ENCODE results near the gene FDXR.
A peak's percentile ranks its signal among the peaks of the same experiment; 100 is the strongest.

The FDXR gene

GRCh38 chr17:74866198-74866835 lies 6.5 kb downstream of the FDXR start:
- no peak overlapping the region for H3K9ac ChIP-seq (ENCODE audit: low read length)
- no peaks in the 10 kb centered on the region for H3K9me2 ChIP-seq (replicated peaks; ENCODE audit: insufficient read depth, low read length)
- no peaks in the 10 kb centered on the region for H3K4me1 ChIP-seq (ENCODE audit: low read length)

GRCh38 chr17:74865504-74866197 lies 7.1 kb downstream of the FDXR start:
- H3K4me2 ChIP-seq (ENCODE audit: low read depth, low read length), result no peak overlapping the region
- no peak overlapping the region for H3K27ac ChIP-seq (ENCODE audit: low read length)

More at GRCh38 chr17:74866198-74866835, 6.5 kb downstream of the FDXR start:
- H2AFZ ChIP-seq (ENCODE audit: low read length), result no peak overlapping the region
- H4K20me1 ChIP-seq (ENCODE audit: insufficient read depth, low read length), result no peaks in the 10 kb centered on the region
- H3K27me3 ChIP-seq (replicated peaks; ENCODE audit: insufficient read depth, low read length), result peaks cover 5% of the 10 kb centered on the region
- no peak for DNase-seq
- no peaks in the 10 kb centered on the region for H3K36me3 ChIP-seq (replicated peaks; ENCODE audit: insufficient read depth, low read length)
- no peak overlapping the region for H3K27ac ChIP-seq (ENCODE audit: low read length)
- H3K79me2 ChIP-seq (ENCODE audit: low read length), result no peaks in the 10 kb centered on the region
- no peak overlapping the region for H3K4me2 ChIP-seq (ENCODE audit: low read depth, low read length)
- H3K4me3 ChIP-seq (ENCODE audit: low read length), result no peak overlapping the region
- no peak for TF ChIP-seq CTCF (IDR thresholded peaks at IDR 0.05; ENCODE audit: low read length)
- TF ChIP-seq EZH2 (optimal IDR thresholded peaks at IDR 0.05; ENCODE audit: low read depth, low read length), result no peak
- no peak for TF ChIP-seq EZH2phosphoT487 (IDR thresholded peaks at IDR 0.05; ENCODE audit: low read length)
- no peaks in the 10 kb centered on the region for H3F3A ChIP-seq (ENCODE audit: insufficient read depth, low read length)
- H3K9me3 ChIP-seq (replicated peaks; ENCODE audit: insufficient read depth, low read length), result no peaks in the 10 kb centered on the region

GRCh38 chr17:74864866-74865395 lies 7.9 kb downstream of the FDXR start:
- no peak overlapping the region for H3K4me3 ChIP-seq (ENCODE audit: low read length)
- no peak overlapping the region for H3K4me2 ChIP-seq (ENCODE audit: low read depth, low read length)
- H3K9ac ChIP-seq (ENCODE audit: low read length), result no peak overlapping the region
- H3K79me2 ChIP-seq (ENCODE audit: low read length), result no peaks in the 10 kb centered on the region
- H3K9me2 ChIP-seq (replicated peaks; ENCODE audit: insufficient read depth, low read length), result no peaks in the 10 kb centered on the region
- H4K20me1 ChIP-seq (ENCODE audit: insufficient read depth, low read length), result no peaks in the 10 kb centered on the region
- H3K9me3 ChIP-seq (replicated peaks; ENCODE audit: insufficient read depth, low read length), result no peaks in the 10 kb centered on the region
- H2AFZ ChIP-seq (ENCODE audit: low read length), result 0 out of 2 replicates have a peak overlapping the region, but pooled peaks have one; percentile 40
- no peaks in the 10 kb centered on the region for H3F3A ChIP-seq (ENCODE audit: insufficient read depth, low read length)
- peaks cover 19% of the 10 kb centered on the region for H3K27me3 ChIP-seq (replicated peaks; ENCODE audit: insufficient read depth, low read length)
- no peaks in the 10 kb centered on the region for H3K36me3 ChIP-seq (replicated peaks; ENCODE audit: insufficient read depth, low read length)
- peak; percentile 62 for DNase-seq
- no peak overlapping the region for H3K27ac ChIP-seq (ENCODE audit: low read length)
- no peaks in the 10 kb centered on the region for H3K4me1 ChIP-seq (ENCODE audit: low read length)
- TF ChIP-seq CTCF (IDR thresholded peaks at IDR 0.05; ENCODE audit: low read length) (peak; percentile 96), EZH2 (optimal IDR thresholded peaks at IDR 0.05; ENCODE audit: low read depth, low read length) (no peak)

More at GRCh38 chr17:74865504-74866197, 7.1 kb downstream of the FDXR start:
- Histone ChIP-seq H3K9ac (ENCODE audit: low read length) (no peak overlapping the region), H3K27me3 (replicated peaks; ENCODE audit: insufficient read depth, low read length) (peaks cover 11% of the 10 kb centered on the region), H3K36me3 (replicated peaks; ENCODE audit: insufficient read depth, low read length) (no peaks in the 10 kb centered on the region), H4K20me1 (ENCODE audit: insufficient read depth, low read length) (no peaks in the 10 kb centered on the region), H3F3A (ENCODE audit: insufficient read depth, low read length) (no peaks in the 10 kb centered on the region), H3K79me2 (ENCODE audit: low read length) (no peaks in the 10 kb centered on the region), H3K9me2 (replicated peaks; ENCODE audit: insufficient read depth, low read length) (no peaks in the 10 kb centered on the region), H3K9me3 (replicated peaks; ENCODE audit: insufficient read depth, low read length) (no peaks in the 10 kb centered on the region), H3K4me1 (ENCODE audit: low read length) (no peaks in the 10 kb centered on the region), H2AFZ (ENCODE audit: low read length) (no peak overlapping the region), H3K4me3 (ENCODE audit: low read length) (no peak overlapping the region)
- no peak for DNase-seq
- TF ChIP-seq EZH2 (optimal IDR thresholded peaks at IDR 0.05; ENCODE audit: low read depth, low read length), result no peak
- TF ChIP-seq EZH2phosphoT487 (IDR thresholded peaks at IDR 0.05; ENCODE audit: low read length), result no peak
- TF ChIP-seq CTCF (IDR thresholded peaks at IDR 0.05; ENCODE audit: low read length), result no peak

Data from MM.1S (cell line).